Measurements from ENCODE around the gene GPR17.
A peak's percentile ranks its signal among the peaks of the same experiment; 100 is the strongest.

GPR17 gene

GRCh38 chr2:127694986-127695385 lies 49.0 kb downstream of the GPR17 start:
- no peak for DNase-seq (ENCODE audit: low spot score)

GRCh38 chr2:127695491-127696472 lies 49.8 kb downstream of the GPR17 start:
- DNase-seq (ENCODE audit: low spot score) = no peak

DNA sequence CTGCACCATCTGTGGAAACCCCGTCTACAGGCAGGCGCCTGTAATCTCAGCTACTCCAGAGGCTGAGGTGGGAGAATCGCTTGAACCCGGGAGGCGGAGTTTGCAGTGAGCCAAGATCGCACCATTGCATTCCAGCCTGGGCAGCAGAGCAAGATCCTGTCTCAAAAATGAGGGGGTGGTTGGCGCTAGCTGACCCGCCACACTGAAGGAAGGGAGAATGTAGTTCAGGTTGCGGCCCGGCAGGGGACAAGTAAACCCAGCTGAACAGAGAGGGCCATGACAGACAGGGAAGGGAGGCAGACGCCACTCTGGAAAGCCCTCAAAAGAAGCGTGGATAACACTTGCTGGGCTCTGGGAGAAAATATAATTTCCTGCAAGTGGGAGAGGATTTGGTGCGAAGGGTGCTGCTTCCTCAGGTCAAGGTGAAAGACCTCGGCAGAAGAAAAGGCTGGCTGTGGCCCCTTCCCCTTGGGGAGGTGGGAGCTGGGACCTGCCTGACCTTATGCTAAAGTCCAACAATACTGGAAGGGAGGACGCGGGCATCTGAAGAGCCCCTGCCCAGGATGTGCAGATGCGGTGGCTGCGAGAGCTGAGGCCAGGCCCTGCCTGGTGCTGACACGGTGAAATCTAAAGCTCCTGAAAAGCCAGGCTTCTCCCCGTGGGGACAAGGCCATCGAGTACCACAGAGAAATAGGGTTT lies 51.7 kb downstream of the GPR17 start:
- DNase-seq (ENCODE audit: low spot score) = no peak

DNA sequence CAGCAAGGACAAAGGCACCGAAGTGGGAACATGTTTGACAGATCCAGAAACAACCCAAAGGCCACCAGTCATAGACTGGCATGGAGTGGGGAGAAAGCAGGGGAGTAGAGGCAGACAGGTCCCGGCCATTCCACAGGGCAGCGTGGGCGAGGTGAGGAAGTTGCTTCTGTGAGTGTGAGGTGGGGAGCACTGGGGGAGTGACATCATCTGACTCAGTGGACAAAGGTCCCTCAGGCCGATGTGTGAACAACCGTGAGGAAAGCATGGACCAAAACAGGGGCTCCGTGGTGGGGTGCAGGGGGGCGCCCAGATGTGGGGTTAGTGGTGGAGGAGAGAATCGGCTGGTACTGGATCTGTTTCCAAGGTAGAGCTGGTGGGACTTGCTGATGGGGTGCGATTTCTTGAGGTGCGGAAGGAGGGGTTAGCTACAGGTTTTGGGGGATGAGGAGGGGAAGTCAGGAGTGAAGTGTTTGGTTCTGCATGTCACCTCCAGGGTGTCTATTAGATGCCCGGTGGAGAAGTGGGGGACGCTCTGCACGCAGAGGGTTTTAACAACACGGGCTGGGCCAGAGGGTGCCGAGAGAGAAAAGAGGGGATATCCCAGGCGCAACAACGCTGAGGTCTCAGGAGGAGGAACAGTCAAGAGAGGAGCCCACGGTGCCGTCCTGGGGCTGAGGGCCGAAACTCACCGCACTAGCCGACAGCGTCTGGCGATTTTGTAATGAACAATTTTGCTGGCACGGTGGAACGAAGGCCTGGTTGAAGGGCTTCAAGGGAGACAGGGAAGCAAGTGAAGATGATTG lies 52.8 kb downstream of the GPR17 start:
- DNase-seq (ENCODE audit: low spot score) = no peak

DNA sequence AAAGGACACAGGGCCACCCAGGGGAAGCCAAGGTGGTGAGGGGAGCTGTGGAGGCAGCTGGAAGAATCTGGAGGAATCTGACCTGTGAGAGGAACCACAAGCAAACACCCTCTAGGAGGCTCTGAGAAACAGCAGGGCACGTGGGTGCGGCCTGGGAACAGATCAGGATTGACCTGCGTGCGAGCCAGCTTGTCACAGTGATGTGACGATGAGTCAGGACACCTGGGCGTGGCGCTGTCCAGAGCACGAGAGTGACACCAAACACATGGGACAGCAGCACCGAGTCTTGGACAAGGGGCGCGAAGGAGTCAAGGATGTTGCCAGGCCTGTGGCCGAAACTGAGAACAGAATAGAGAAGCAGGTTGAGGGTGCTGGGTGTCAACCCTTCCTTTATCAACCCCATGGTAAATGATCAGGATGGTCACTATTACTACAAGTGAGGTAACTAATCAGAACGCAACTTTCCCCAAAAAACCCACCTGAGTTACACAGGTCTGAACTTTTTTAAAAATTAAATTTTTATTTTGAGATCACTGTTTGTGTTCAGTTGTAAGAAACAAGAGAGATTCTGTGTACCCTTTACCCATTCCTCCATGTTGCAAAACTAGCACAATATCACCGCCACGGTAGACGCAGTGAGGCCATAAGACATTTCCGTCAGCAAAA lies 54.7 kb downstream of the GPR17 start:
- no peak for DNase-seq (ENCODE audit: low spot score)

GRCh38 chr2:127701193-127701650 lies 55.3 kb downstream of the GPR17 start, which contains the start of gene SFT2D3:
TSS of gene SFT2D3 (plus strand) at chr2:127701497. CDS start at chr2:127701529, 32 bp downstream.
- peak; percentile 93 for DNase-seq (ENCODE audit: low spot score)

DNA sequence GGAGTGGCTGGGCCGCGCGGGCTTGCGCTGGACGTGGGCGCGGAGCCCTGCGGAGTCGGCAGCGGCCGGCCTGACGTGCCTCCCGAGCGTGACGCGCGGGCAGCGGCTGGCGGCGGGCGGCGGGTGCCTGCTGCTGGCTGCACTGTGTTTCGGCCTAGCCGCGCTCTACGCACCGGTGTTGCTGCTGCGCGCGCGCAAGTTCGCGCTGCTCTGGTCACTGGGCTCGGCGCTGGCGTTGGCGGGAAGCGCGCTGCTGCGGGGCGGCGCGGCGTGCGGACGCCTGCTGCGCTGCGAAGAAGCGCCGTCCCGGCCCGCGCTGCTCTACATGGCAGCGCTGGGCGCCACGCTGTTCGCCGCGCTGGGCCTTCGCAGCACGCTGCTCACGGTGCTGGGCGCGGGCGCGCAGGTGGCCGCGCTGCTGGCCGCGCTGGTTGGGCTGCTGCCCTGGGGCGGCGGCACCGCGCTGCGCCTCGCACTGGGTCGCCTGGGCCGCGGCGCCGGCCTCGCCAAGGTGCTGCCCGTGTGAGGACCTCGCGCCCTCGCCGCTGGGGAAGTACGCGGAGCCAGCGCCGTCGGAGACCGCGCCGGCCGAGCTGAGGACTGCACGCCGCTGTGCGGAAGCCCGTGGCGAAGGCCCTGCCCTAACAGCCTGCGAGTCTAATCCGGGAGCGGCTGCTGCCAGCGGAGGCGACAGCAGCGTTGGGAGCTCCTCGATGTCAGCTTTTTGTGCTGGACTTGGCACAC lies 55.9 kb downstream of the GPR17 start:
- peak; percentile 42 for DNase-seq (ENCODE audit: low spot score)

All from COLO829 (cell line).